Keratinocyte (primary cell): Measurements from ENCODE around the gene ZFYVE28. TPM values are rescaled to one million over a fixed set of nuclear protein-coding genes. Genes with fewer than 3 reads are reported as not detected.

Experiments
- DNase-seq: peaks from one replicate; pipeline ENCODE4 v3.0.0-alpha.2; 2011; ENCODE audit warnings: low read depth, missing footprints, low spot score
- FAIRE-seq: peaks from 2 replicates; lab custom pipeline; 2011; peaks lifted over from hg19 to GRCh38; lab: Jason Lieb, UNC
- H2AFZ ChIP-seq: 2 replicates; pipeline ENCODE4 v1.6.0; 2012; ENCODE audit warnings: low read length, control low read depth, inconsistent platforms; ENCODE audit not compliant: control insufficient read depth
- H3K27ac ChIP-seq: 2 replicates; pipeline ENCODE4 v1.5.1; 2011; ENCODE audit warnings: low read length; ENCODE audit not compliant: control insufficient read depth, insufficient read depth
- H3K27me3 ChIP-seq: 3 replicates; pipeline ENCODE4 v1.6.0; 2011; ENCODE audit warnings: low read length; ENCODE audit not compliant: control insufficient read depth, insufficient read depth; ENCODE audit errors: extremely low read depth
- H3K36me3 ChIP-seq, 2 experiments: 2 replicates in 1 of 2; 3 replicates in 1 of 2; pipeline ENCODE4 v1.5.1; 2011; ENCODE audit warnings: low read length in 2 of 2, mild to moderate bottlenecking in 1 of 2; ENCODE audit not compliant: control insufficient read depth in 2 of 2, insufficient read depth in 2 of 2; ENCODE audit errors: extremely low read depth in 1 of 2
- H3K4me1 ChIP-seq: 3 replicates; pipeline ENCODE4 v1.5.1; 2011; ENCODE audit warnings: low read length; ENCODE audit not compliant: control insufficient read depth, insufficient read depth; ENCODE audit errors: extremely low read depth
- H3K4me2 ChIP-seq: 3 replicates; pipeline ENCODE4 v1.6.0; 2011; ENCODE audit warnings: low read depth, low read length; ENCODE audit not compliant: control insufficient read depth, insufficient read depth; ENCODE audit errors: extremely low read depth
- H3K4me3 ChIP-seq, 3 experiments: fragments of 200-600 bp in 1 of 3; sonication (generic) in 1 of 3; 2 replicates in 2 of 3; 3 replicates in 1 of 3; pipeline ENCODE4 v1.5.1; 2011 to 2016; ENCODE audit warnings: low read length in 3 of 3, mild to moderate bottlenecking in 3 of 3, control low read depth in 2 of 3, inconsistent platforms in 1 of 3, low read depth in 1 of 3, mixed read lengths in 1 of 3, mixed run types in 1 of 3, moderate library complexity in 1 of 3; ENCODE audit not compliant: control insufficient read depth in 2 of 3, insufficient read depth in 2 of 3; ENCODE audit errors: extremely low read depth in 1 of 3
- H3K79me2 ChIP-seq: 2 replicates; pipeline ENCODE4 v1.6.0; 2012; ENCODE audit warnings: low read length; ENCODE audit not compliant: control insufficient read depth, insufficient read depth
- H3K9ac ChIP-seq: 3 replicates; pipeline ENCODE4 v1.6.0; 2011; ENCODE audit warnings: low read length; ENCODE audit not compliant: control insufficient read depth, insufficient read depth; ENCODE audit errors: extremely low read depth
- H3K9me1 ChIP-seq: 3 replicates; pipeline ENCODE4 v1.6.0; 2011; ENCODE audit warnings: low read length; ENCODE audit not compliant: control insufficient read depth, insufficient read depth; ENCODE audit errors: extremely low read depth
- H3K9me3 ChIP-seq: 2 replicates; pipeline ENCODE4 v1.5.1; 2012; ENCODE audit warnings: low read depth, low read length; ENCODE audit not compliant: control insufficient read depth
- H4K20me1 ChIP-seq: 3 replicates; pipeline ENCODE4 v1.6.0; 2011; ENCODE audit warnings: low read length; ENCODE audit not compliant: control insufficient read depth, insufficient read depth; ENCODE audit errors: extremely low read depth
- EZH2 ChIP-seq: IDR thresholded peaks from one replicate; pipeline ENCODE4 v1.6.1; 2012; ENCODE audit warnings: inconsistent platforms, mild to moderate bottlenecking, low read length, moderate library complexity
- dilution Hi-C: fragments of 300-500 bp; cut with MboI; formaldehyde crosslinking; loops from one replicate; pipeline ENCODE4 v1.7.0; 2020; ENCODE audit warnings: low sequenced_read_pairs; ENCODE audit not compliant: extremely low pct_ligation_motif_present
- polyA plus RNA-seq, 5 experiments: library from polyadenylated mRNA; depleted of rRNA in 3 of 5; stranded (reverse) in 3 of 5; stranded (forward) in 1 of 5; unstranded in 1 of 5; fragments of >200 nt; gene quantifications; 1 replicate in 1 of 5; 2 replicates in 3 of 5; 3 replicates in 1 of 5; pipeline versions ENCODE4 v1.2.1 to v1.2.3, GENCODE V29; 2011 to 2012; ENCODE audit warnings: missing spikeins in 2 of 5, low read depth in 1 of 5, low replicate concordance in 1 of 5
- TF ChIP-seq, protein P1 (sequence below), 3 experiments: IDR thresholded peaks in 1 of 3; conservative IDR thresholded peaks in 1 of 3; optimal IDR thresholded peaks in 1 of 3; 2 replicates in 2 of 3; 3 replicates in 1 of 3; pipeline versions ENCODE3 to v1.5.1; 2011; ENCODE audit warnings: low read length in 3 of 3, mild to moderate bottlenecking in 3 of 3, moderate library complexity in 2 of 3, control low read depth in 1 of 3, inconsistent platforms in 1 of 3; ENCODE audit not compliant: insufficient read depth in 2 of 3; ENCODE audit errors: extremely low read depth in 1 of 3

The ZFYVE28 gene
- polyA plus RNA-seq, 1 donor (not counting 4 experiments of a cell fraction or from before 2014, with no cell fraction given) = 0.33 TPM

- H3K9me1 ChIP-seq = no peaks in the 10 kb centered on the region
- DNase-seq (no peak), FAIRE-seq (no peak)
- H3K4me1 ChIP-seq = no peaks in the 10 kb centered on the region
- H3K27me3 ChIP-seq = no peaks in the 10 kb centered on the region
- H3K4me3 ChIP-seq = no peak overlapping the region
- no peaks in the 10 kb centered on the region for H3K36me3 ChIP-seq
- H3K4me2 ChIP-seq = no peak overlapping the region
- H2AFZ ChIP-seq = no peak overlapping the region
- H4K20me1 ChIP-seq = no peaks in the 10 kb centered on the region
- TF ChIP-seq EZH2 = no peak
- TF ChIP-seq, protein P1, sequence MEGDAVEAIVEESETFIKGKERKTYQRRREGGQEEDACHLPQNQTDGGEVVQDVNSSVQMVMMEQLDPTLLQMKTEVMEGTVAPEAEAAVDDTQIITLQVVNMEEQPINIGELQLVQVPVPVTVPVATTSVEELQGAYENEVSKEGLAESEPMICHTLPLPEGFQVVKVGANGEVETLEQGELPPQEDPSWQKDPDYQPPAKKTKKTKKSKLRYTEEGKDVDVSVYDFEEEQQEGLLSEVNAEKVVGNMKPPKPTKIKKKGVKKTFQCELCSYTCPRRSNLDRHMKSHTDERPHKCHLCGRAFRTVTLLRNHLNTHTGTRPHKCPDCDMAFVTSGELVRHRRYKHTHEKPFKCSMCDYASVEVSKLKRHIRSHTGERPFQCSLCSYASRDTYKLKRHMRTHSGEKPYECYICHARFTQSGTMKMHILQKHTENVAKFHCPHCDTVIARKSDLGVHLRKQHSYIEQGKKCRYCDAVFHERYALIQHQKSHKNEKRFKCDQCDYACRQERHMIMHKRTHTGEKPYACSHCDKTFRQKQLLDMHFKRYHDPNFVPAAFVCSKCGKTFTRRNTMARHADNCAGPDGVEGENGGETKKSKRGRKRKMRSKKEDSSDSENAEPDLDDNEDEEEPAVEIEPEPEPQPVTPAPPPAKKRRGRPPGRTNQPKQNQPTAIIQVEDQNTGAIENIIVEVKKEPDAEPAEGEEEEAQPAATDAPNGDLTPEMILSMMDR (optimal IDR thresholded peaks at IDR 0.05 in 1 of 3, IDR thresholded peaks at IDR 0.05 in 1 of 3, conservative IDR thresholded peaks at IDR 0.05 in 1 of 3; ENCODE audit: extremely low read depth in 1 of 3, insufficient read depth in 2 of 3, low read length in 3 of 3) = no peak
- no peak overlapping the region for H3K27ac ChIP-seq
- no peak overlapping the region for H3K9ac ChIP-seq
- H3K79me2 ChIP-seq = no peaks in the 10 kb centered on the region
- no peaks in the 10 kb centered on the region for H3K9me3 ChIP-seq
- dilution Hi-C loops = no loop called here
Observed at GRCh38 chr4:2338754-2339457, 79.5 kb downstream of the ZFYVE28 start.

DNA sequence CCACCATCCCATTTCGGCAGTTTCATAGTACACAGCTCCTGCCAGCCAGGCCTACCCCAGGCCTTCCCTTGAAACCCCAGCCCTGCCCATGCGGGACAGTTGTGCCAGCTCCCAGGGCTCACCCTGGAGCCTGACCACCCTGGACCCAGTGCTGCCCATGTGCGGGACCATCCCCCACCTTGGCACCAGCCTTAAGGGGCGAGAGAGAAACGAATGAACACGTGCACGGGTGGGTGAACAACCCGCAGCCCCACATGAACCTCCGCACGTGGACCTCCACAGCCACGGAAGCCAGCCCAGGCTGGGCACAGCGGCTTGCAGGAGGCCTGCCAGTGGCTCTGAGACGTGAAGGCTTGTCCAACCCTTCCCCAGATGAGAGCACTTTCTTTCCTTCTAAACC, 80.5 kb downstream of the ZFYVE28 start:
- FAIRE-seq = no peak

More for the DNA sequence above, 80.5 kb downstream of the ZFYVE28 start:
- dilution Hi-C loops = no loop called here
- no peaks in the 10 kb centered on the region for H3K9me1 ChIP-seq
- no peak overlapping the region for H3K4me2 ChIP-seq
- H3K9ac ChIP-seq = no peak overlapping the region
- no peaks in the 10 kb centered on the region for H4K20me1 ChIP-seq
- H3K79me2 ChIP-seq = no peaks in the 10 kb centered on the region
- TF ChIP-seq, protein P1 (optimal IDR thresholded peaks at IDR 0.05 in 1 of 3, IDR thresholded peaks at IDR 0.05 in 1 of 3, conservative IDR thresholded peaks at IDR 0.05 in 1 of 3; ENCODE audit: extremely low read depth in 1 of 3, insufficient read depth in 2 of 3, low read length in 3 of 3) = no peak
- TF ChIP-seq EZH2 = no peak
- no peak overlapping the region for H2AFZ ChIP-seq
- no peak overlapping the region for H3K27ac ChIP-seq
- H3K4me1 ChIP-seq = no peaks in the 10 kb centered on the region
- no peak overlapping the region for H3K4me3 ChIP-seq
- DNase-seq = no peak
- no peaks in the 10 kb centered on the region for H3K27me3 ChIP-seq
- H3K36me3 ChIP-seq = no peaks in the 10 kb centered on the region
- no peaks in the 10 kb centered on the region for H3K9me3 ChIP-seq
